Sigmoid colon (tissue), 4 donors: ENCODE data around the gene CDC42BPA.

Experiments used
- POLR2A ChIP-seq, 2 donors: fragments of 450-650 bp; IDR thresholded peaks; one replicate each; pipeline ENCODE4 v1.6.1; 2016; ENCODE audit warnings: antibody characterized with exemption in 2 of 2, mild to moderate bottlenecking in 2 of 2, moderate library complexity in 2 of 2
- POLR2AphosphoS5 ChIP-seq, 4 donors: sonication (generic); formaldehyde crosslinking; IDR thresholded peaks; one replicate each; pipeline ENCODE4 v1.6.1; 2017; ENCODE audit warnings: antibody characterized with exemption in 4 of 4
- TF ChIP-seq, protein P1 (sequence below), 4 experiments: fragments of 450-650 bp in 3 of 4; fragments of 200-600 bp in 1 of 4; IDR thresholded peaks; one replicate each; pipeline ENCODE4 v1.5.1; 2016 to 2019; ENCODE audit warnings: antibody characterized with exemption in 4 of 4, mild to moderate bottlenecking in 3 of 4, moderate library complexity in 2 of 4

DNA sequence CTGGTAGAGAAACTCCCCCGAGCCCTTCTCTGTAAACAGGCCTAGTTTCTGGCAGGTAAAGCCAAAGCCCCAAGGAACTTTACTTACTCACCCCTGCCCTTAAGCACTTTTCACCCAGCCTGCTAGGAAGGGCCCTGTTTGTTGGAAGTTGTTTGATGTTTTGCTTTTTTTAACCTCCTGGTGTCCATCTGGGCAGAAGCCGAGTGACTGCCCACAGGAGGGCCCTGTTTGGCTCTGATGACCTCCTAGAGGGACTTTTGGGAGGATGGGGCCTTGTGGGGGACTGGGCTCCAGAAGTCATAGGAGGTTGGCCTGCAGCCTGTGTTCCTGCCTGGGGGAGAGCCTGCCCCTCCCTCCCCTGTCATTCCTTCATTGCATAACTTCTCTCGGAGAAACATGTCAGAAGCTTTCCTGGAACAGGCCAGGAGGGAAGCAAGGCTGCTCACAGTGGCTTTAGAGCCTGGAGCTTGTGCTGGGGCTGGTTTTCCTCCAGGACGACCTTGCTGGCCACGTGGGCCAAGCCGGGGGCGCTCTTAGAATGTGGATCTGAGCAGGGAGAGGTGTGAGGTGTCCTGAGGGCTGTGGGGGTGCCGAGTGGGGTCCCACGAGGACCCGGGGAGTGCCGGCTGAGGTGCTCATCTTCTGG is 344.3 kb downstream of the CDC42BPA start:
- TF ChIP-seq POLR2A (IDR thresholded peaks at IDR 0.05): no peak
- TF ChIP-seq, protein P1, sequence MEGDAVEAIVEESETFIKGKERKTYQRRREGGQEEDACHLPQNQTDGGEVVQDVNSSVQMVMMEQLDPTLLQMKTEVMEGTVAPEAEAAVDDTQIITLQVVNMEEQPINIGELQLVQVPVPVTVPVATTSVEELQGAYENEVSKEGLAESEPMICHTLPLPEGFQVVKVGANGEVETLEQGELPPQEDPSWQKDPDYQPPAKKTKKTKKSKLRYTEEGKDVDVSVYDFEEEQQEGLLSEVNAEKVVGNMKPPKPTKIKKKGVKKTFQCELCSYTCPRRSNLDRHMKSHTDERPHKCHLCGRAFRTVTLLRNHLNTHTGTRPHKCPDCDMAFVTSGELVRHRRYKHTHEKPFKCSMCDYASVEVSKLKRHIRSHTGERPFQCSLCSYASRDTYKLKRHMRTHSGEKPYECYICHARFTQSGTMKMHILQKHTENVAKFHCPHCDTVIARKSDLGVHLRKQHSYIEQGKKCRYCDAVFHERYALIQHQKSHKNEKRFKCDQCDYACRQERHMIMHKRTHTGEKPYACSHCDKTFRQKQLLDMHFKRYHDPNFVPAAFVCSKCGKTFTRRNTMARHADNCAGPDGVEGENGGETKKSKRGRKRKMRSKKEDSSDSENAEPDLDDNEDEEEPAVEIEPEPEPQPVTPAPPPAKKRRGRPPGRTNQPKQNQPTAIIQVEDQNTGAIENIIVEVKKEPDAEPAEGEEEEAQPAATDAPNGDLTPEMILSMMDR (IDR thresholded peaks at IDR 0.05): no peak
- peak; percentile 69 to 89 (median 76) for TF ChIP-seq POLR2AphosphoS5 (IDR thresholded peaks at IDR 0.05)
